K562 treated with DMSO at 1 percent for 48 hours (cell line): Measurements from ENCODE around the gene PRKCA. TPM values are rescaled to one million over a fixed set of nuclear protein-coding genes. Genes with fewer than 3 reads are reported as not detected.

Source experiments
- total RNA-seq: library from RNA; unstranded; fragments of 300-600 nt; gene quantifications from 2 replicates; pipeline ENCODE4 v1.2.3, GENCODE V29; 2022; ENCODE audit warnings: low replicate concordance; ENCODE audit errors: extremely low read depth

Gene PRKCA
- total RNA-seq: not detected in 2 replicates

DNA sequence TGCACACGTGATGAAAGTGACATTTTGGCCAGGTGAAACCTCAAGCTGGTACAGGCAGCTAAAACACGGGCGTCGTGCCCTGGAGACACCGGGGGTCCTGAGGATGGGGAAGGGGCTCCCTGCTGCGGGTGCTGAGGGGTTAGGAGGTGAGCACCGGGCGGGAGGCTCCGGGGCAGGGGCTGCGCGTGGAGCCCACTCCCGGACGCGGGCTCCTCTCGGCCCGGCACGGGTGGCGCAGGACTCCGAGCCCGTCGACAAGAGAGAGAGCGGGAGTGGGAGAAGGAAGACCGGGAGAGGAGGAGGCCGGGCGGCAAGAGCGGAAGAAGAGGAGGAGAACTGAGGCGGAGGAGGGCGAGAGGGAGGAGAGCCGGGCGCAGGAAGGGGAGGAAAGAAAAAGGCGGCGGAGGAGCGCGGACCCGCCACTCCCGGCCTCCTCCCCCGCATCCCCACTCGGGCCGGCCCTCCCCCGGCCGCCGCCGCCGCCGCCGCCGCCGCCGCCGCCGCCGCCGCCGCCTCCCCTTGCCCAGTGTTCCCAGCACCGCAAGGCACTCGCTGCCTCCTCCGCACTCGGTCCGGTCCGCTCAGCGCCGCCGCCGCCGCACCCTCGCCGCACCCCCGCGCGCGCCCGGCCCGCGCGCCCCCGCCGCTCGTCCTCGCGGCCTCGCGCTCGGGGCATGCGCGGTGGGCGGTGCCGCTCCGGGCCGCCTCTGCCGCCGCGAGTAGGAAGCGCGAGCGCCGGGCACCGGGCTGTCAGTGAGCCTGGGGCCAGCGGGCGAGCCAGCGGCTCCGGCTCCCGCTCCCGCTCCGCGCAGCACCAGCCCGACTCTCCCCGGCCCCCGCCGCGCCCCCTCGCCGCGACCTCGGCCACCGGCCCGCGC, at the start of gene PRKCA:
Gene PRKCA (plus strand): TSS at position 750 of the 878 bp plus-strand sequence.

DNA sequence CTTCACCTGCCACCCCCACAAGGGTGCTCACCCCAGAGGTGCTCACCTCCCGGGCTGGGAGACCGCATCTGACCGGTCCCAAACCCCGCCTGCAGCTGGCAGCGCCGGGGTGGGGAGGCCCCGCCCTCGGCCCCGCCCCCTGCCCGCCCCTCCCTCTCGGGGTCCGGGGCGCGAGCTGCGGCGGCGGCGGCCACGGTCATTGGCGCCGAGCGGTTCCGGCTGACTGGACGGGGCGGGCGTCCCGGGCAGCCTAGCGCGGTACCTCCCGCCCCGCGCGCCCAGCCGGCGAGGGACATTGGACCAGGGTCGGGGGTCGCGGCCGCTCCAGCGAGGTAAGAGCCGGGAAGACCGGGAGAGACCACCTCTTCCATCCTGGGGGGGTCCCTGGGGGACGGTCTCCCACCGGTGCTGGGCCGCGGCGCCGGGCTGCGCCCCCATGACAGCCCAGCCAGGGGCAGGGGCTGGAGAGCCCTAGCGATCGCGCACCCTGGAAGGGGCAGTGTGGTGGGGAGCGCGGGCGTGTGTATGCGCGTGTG, 532.6 kb downstream of the PRKCA start, which contains the start of gene CACNG5:
Gene CACNG5 (plus strand): TSS at position 199 of the 536 bp plus-strand sequence. CDS start 42,216 bp downstream, outside the sequence.

Other genes starting within 250 kb of the PRKCA start
- gene CEP112, start 110.5 kb upstream of the PRKCA start, total RNA-seq: not detected in 2 replicates
- not detected in 2 replicates for gene APOH, start 73.2 kb upstream of the PRKCA start, total RNA-seq